ENCODE data around the gene PHLPP2. TPM values are rescaled to one million over a fixed set of nuclear protein-coding genes. Genes with fewer than 3 reads are reported as not detected.

Gene PHLPP2
- total RNA-seq, 1 experiment from 2014 or later = 13.1 TPM

DNA sequence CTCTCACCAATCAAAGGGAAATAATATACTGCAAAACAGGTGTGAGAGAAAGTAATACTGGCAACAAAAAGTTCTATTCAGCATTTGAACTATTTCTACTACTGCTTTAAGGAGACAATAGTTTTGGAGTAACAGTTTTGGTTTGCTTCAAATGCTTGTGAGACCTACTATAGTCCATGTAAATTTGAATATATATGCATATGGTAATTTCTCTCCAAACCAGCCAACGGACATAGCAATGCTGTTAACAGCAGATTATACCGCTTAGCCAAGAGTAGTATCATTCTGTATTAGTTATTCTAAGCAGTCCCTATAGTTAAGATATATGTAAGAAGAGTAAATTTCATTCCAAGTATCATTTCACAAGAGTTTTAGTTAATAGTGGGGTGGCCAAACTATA is 18.5 kb downstream of the PHLPP2 start:
- peaks cover 23% of the 10 kb centered on the region for H3K4me1 ChIP-seq (ENCODE audit: control insufficient read depth, insufficient read depth, low read length)
- DNase-seq (ENCODE audit: low read depth, low spot score) (no peak), ATAC-seq (no peak)
- H3K27ac ChIP-seq (ENCODE audit: low read length) = no peak overlapping the region
- H3K9me3 ChIP-seq (ENCODE audit: control insufficient read depth, insufficient read depth, low read depth, low read length) = no peaks in the 10 kb centered on the region
- BruUV-seq (replicated peaks) = no TSS peak
- intact Hi-C loops (cut with micrococcal nuclease; ENCODE audit: unreplicated experiment) (no loop called here), in situ Hi-C loops (cut with HindIII; ENCODE audit: low pct_unique_long_range_greater_than_20kb, low sequenced_read_pairs) (no loop called here)
- CTCF ChIA-PET = no interaction called here
- TF ChIP-seq, protein P1, sequence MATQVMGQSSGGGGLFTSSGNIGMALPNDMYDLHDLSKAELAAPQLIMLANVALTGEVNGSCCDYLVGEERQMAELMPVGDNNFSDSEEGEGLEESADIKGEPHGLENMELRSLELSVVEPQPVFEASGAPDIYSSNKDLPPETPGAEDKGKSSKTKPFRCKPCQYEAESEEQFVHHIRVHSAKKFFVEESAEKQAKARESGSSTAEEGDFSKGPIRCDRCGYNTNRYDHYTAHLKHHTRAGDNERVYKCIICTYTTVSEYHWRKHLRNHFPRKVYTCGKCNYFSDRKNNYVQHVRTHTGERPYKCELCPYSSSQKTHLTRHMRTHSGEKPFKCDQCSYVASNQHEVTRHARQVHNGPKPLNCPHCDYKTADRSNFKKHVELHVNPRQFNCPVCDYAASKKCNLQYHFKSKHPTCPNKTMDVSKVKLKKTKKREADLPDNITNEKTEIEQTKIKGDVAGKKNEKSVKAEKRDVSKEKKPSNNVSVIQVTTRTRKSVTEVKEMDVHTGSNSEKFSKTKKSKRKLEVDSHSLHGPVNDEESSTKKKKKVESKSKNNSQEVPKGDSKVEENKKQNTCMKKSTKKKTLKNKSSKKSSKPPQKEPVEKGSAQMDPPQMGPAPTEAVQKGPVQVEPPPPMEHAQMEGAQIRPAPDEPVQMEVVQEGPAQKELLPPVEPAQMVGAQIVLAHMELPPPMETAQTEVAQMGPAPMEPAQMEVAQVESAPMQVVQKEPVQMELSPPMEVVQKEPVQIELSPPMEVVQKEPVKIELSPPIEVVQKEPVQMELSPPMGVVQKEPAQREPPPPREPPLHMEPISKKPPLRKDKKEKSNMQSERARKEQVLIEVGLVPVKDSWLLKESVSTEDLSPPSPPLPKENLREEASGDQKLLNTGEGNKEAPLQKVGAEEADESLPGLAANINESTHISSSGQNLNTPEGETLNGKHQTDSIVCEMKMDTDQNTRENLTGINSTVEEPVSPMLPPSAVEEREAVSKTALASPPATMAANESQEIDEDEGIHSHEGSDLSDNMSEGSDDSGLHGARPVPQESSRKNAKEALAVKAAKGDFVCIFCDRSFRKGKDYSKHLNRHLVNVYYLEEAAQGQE (IDR thresholded peaks at IDR 0.05; ENCODE audit: insufficient read depth in 1 of 2, low read depth in 2 of 2, low read length in 1 of 2) = no peak
- TF ChIP-seq, protein P2, sequence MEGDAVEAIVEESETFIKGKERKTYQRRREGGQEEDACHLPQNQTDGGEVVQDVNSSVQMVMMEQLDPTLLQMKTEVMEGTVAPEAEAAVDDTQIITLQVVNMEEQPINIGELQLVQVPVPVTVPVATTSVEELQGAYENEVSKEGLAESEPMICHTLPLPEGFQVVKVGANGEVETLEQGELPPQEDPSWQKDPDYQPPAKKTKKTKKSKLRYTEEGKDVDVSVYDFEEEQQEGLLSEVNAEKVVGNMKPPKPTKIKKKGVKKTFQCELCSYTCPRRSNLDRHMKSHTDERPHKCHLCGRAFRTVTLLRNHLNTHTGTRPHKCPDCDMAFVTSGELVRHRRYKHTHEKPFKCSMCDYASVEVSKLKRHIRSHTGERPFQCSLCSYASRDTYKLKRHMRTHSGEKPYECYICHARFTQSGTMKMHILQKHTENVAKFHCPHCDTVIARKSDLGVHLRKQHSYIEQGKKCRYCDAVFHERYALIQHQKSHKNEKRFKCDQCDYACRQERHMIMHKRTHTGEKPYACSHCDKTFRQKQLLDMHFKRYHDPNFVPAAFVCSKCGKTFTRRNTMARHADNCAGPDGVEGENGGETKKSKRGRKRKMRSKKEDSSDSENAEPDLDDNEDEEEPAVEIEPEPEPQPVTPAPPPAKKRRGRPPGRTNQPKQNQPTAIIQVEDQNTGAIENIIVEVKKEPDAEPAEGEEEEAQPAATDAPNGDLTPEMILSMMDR (IDR thresholded peaks at IDR 0.05) = no peak
- no peak for TF ChIP-seq SIN3A (IDR thresholded peaks at IDR 0.05; ENCODE audit: borderline replicate concordance, insufficient read depth, low read depth, low read length)
- no peak for TF ChIP-seq POLR2AphosphoS5 (IDR thresholded peaks at IDR 0.05; ENCODE audit: low read depth, low read length)
- no peak for TF ChIP-seq TCF7L2 (IDR thresholded peaks at IDR 0.05; ENCODE audit: low read depth, low read length)
- no peaks in the 10 kb centered on the region for H3K27me3 ChIP-seq (ENCODE audit: control insufficient read depth, insufficient read depth, low read length)
- H3K4me3 ChIP-seq (ENCODE audit: low read depth in 2 of 2, low read length in 2 of 2) = no peak overlapping the region
- POLR2A ChIA-PET = no interaction called here
- peaks cover 4% of the 10 kb centered on the region for H3K36me3 ChIP-seq (ENCODE audit: control insufficient read depth, insufficient read depth, low read length)

GRCh38 chr16:71703333-71703732 is 21.2 kb downstream of the PHLPP2 start:
- ATAC-seq (no peak), DNase-seq (ENCODE audit: low read depth, low spot score) (no peak)
- no peak overlapping the region for H3K27ac ChIP-seq (ENCODE audit: low read length)
- peaks cover 4% of the 10 kb centered on the region for H3K36me3 ChIP-seq (ENCODE audit: control insufficient read depth, insufficient read depth, low read length)
- BruUV-seq (replicated peaks) = no TSS peak
- peaks cover 11% of the 10 kb centered on the region for H3K4me1 ChIP-seq (ENCODE audit: control insufficient read depth, insufficient read depth, low read length)
- no peak for TF ChIP-seq POLR2AphosphoS5 (IDR thresholded peaks at IDR 0.05; ENCODE audit: low read depth, low read length)
- TF ChIP-seq, protein P1 (IDR thresholded peaks at IDR 0.05; ENCODE audit: insufficient read depth in 1 of 2, low read depth in 2 of 2, low read length in 1 of 2) = no peak
- TF ChIP-seq, protein P2 (IDR thresholded peaks at IDR 0.05) = no peak
- no peak for TF ChIP-seq SIN3A (IDR thresholded peaks at IDR 0.05; ENCODE audit: borderline replicate concordance, insufficient read depth, low read depth, low read length)
- no peak for TF ChIP-seq TCF7L2 (IDR thresholded peaks at IDR 0.05; ENCODE audit: low read depth, low read length)
- no peak overlapping the region for H3K4me3 ChIP-seq (ENCODE audit: low read depth in 2 of 2, low read length in 2 of 2)
- no peaks in the 10 kb centered on the region for H3K27me3 ChIP-seq (ENCODE audit: control insufficient read depth, insufficient read depth, low read length)
- intact Hi-C loops (cut with micrococcal nuclease; ENCODE audit: unreplicated experiment) (no loop called here), in situ Hi-C loops (cut with HindIII; ENCODE audit: low pct_unique_long_range_greater_than_20kb, low sequenced_read_pairs) (no loop called here)
- H3K9me3 ChIP-seq (ENCODE audit: control insufficient read depth, insufficient read depth, low read depth, low read length) = no peaks in the 10 kb centered on the region
- CTCF ChIA-PET = no interaction called here
- POLR2A ChIA-PET = no interaction called here

Data from Panc1 (cell line).